Measurements from ENCODE around the gene AFF3. TPM values are rescaled to one million over a fixed set of nuclear protein-coding genes. Genes with fewer than 3 reads are reported as not detected.

Gene AFF3
- total RNA-seq, 1 experiment from 2014 or later: 0.05 TPM

DNA sequence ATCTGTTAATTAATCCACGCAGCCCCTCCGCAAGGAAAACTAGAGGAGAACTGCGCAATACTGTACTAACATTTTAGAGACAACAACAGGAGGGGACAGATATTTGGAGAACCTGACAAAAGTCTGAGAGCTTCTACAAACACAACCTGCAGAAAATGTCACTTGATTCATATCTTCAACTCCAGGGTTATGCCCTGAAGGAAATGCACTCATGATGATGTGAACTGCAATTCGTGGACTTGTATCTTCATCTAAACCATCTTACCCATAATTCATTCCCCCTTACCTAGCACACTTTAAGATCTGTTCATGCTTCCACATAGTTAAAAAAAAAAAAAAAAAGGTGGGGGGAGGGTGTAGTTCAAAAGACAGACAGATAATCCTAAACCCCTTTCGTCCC, 75.5 kb downstream of the AFF3 start:
- Histone ChIP-seq H3K4me3 (ENCODE audit: low read depth, low read length) (no peak overlapping the region), H3K9me3 (0 out of 2 replicates have a peak, but pooled peaks cover 3% of the 10 kb centered on the region), H3K36me3 (ENCODE audit: control insufficient read depth, insufficient read depth, low read length) (no peaks in the 10 kb centered on the region), H3K4me1 (no peaks in the 10 kb centered on the region), H3K27me3 (replicated peaks; ENCODE audit: control insufficient read depth, insufficient read depth, low read length) (no peaks in the 10 kb centered on the region)
- POLR2A ChIA-PET: no interaction called here
- Mint-ChIP-seq H3K4me3 (ENCODE audit: unreplicated experiment) (no peak overlapping the region), H3K27me3 (ENCODE audit: insufficient read depth, unreplicated experiment) (peaks cover 3% of the 10 kb centered on the region), H3K27ac (ENCODE audit: unreplicated experiment) (no peak overlapping the region), H3K9me3 (ENCODE audit: unreplicated experiment) (peaks cover 18% of the 10 kb centered on the region), H3K4me1 (ENCODE audit: low read depth, unreplicated experiment) (no peaks in the 10 kb centered on the region), H3K36me3 (ENCODE audit: insufficient read depth, unreplicated experiment) (no peaks in the 10 kb centered on the region)
- intact Hi-C loops (cut with micrococcal nuclease; ENCODE audit: unreplicated experiment): no loop called here
- TF ChIP-seq CTCF (IDR thresholded peaks at IDR 0.05; ENCODE audit: insufficient read depth in 1 of 2, low read depth in 1 of 2, low read length in 1 of 2, severe bottlenecking in 1 of 2, unreplicated experiment in 1 of 2): no peak
- no TSS peak for BruUV-seq (replicated peaks)
- no peak for DNase-seq
- CTCF ChIA-PET: no interaction called here

DNA sequence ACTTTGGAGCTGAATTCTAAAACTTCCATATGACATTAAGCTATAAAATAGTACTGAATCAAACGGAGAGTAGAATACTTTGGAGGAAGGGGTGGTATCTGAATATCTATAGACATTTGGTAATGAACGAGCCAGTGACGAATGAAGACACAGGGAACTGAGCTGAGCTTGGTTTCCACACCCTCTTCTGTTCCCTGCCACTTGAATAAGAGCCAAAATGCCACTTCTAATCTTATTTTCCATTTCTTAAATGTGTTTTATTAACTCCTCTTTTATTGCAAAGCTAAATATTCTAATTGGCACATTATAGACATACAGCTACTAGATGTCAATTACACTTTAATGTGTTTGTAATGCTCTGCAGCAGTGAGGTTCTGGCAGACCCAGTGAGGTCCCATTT, 76.1 kb downstream of the AFF3 start:
- peaks cover 3% of the 10 kb centered on the region for H3K27me3 Mint-ChIP-seq (ENCODE audit: insufficient read depth, unreplicated experiment)
- H3K27ac Mint-ChIP-seq (ENCODE audit: unreplicated experiment): no peak overlapping the region
- no peaks in the 10 kb centered on the region for H3K4me1 ChIP-seq
- CTCF ChIA-PET: no interaction called here
- POLR2A ChIA-PET: no interaction called here
- H3K4me1 Mint-ChIP-seq (ENCODE audit: low read depth, unreplicated experiment): no peaks in the 10 kb centered on the region
- H3K36me3 ChIP-seq (ENCODE audit: control insufficient read depth, insufficient read depth, low read length): no peaks in the 10 kb centered on the region
- TF ChIP-seq CTCF (IDR thresholded peaks at IDR 0.05; ENCODE audit: insufficient read depth in 1 of 2, low read depth in 1 of 2, low read length in 1 of 2, severe bottlenecking in 1 of 2, unreplicated experiment in 1 of 2): no peak
- intact Hi-C loops (cut with micrococcal nuclease; ENCODE audit: unreplicated experiment): no loop called here
- H3K9me3 Mint-ChIP-seq (ENCODE audit: unreplicated experiment): peaks cover 18% of the 10 kb centered on the region
- H3K9me3 ChIP-seq: 0 out of 2 replicates have a peak, but pooled peaks cover 3% of the 10 kb centered on the region
- H3K36me3 Mint-ChIP-seq (ENCODE audit: insufficient read depth, unreplicated experiment): no peaks in the 10 kb centered on the region
- H3K27me3 ChIP-seq (replicated peaks; ENCODE audit: control insufficient read depth, insufficient read depth, low read length): no peaks in the 10 kb centered on the region
- H3K4me3 ChIP-seq (ENCODE audit: low read depth, low read length): no peak overlapping the region
- BruUV-seq (replicated peaks): no TSS peak
- DNase-seq: no peak
- H3K4me3 Mint-ChIP-seq (ENCODE audit: unreplicated experiment): no peak overlapping the region

- Mint-ChIP-seq H3K9me3 (ENCODE audit: unreplicated experiment) (peaks cover 18% of the 10 kb centered on the region), H3K27ac (ENCODE audit: unreplicated experiment) (no peak overlapping the region), H3K36me3 (ENCODE audit: insufficient read depth, unreplicated experiment) (no peaks in the 10 kb centered on the region), H3K4me3 (ENCODE audit: unreplicated experiment) (no peak overlapping the region), H3K27me3 (ENCODE audit: insufficient read depth, unreplicated experiment) (peaks cover 3% of the 10 kb centered on the region), H3K4me1 (ENCODE audit: low read depth, unreplicated experiment) (no peaks in the 10 kb centered on the region)
- BruUV-seq (replicated peaks): no TSS peak
- H3K4me1 ChIP-seq: no peaks in the 10 kb centered on the region
- TF ChIP-seq CTCF (IDR thresholded peaks at IDR 0.05; ENCODE audit: insufficient read depth in 1 of 2, low read depth in 1 of 2, low read length in 1 of 2, severe bottlenecking in 1 of 2, unreplicated experiment in 1 of 2): no peak
- H3K27me3 ChIP-seq (replicated peaks; ENCODE audit: control insufficient read depth, insufficient read depth, low read length): no peaks in the 10 kb centered on the region
- CTCF ChIA-PET: no interaction called here
- POLR2A ChIA-PET: no interaction called here
- intact Hi-C loops (cut with micrococcal nuclease; ENCODE audit: unreplicated experiment): no loop called here
- no peak overlapping the region for H3K4me3 ChIP-seq (ENCODE audit: low read depth, low read length)
- no peak for DNase-seq
- H3K9me3 ChIP-seq: 0 out of 2 replicates have a peak, but pooled peaks cover 3% of the 10 kb centered on the region
- H3K36me3 ChIP-seq (ENCODE audit: control insufficient read depth, insufficient read depth, low read length): no peaks in the 10 kb centered on the region
These were observed 77.6 kb downstream of the AFF3 start for GRCh38 chr2:100064592-100065428.
